DOHH2 (cell line): Measurements from ENCODE around the gene ZFR.

Source experiments
- H3F3A ChIP-seq: fragments of 200-600 bp; sonication (generic), shearing (Covaris generic); 2 replicates; pipeline ENCODE4 v1.6.0; 2016; ENCODE audit warnings: antibody characterized with exemption, mild to moderate bottlenecking; ENCODE audit not compliant: control insufficient read depth, insufficient read depth
- H3K27ac ChIP-seq: fragments of 200-600 bp; sonication (generic); 2 replicates; pipeline ENCODE4 v1.5.1; 2014; ENCODE audit warnings: low read depth, mild to moderate bottlenecking, low read length, moderate library complexity
- H3K27me3 ChIP-seq: fragments of 200-600 bp; sonication (generic); 2 replicates; pipeline ENCODE4 v1.6.1; 2014; ENCODE audit warnings: mild to moderate bottlenecking, low read length, mixed read lengths; ENCODE audit not compliant: control insufficient read depth
- H3K36me3 ChIP-seq: fragments of 200-600 bp; sonication (generic); 2 replicates; pipeline ENCODE4 v1.6.1; 2014; ENCODE audit warnings: mild to moderate bottlenecking, low read length, moderate library complexity, mixed read lengths; ENCODE audit not compliant: control insufficient read depth
- H3K4me1 ChIP-seq: fragments of 200-600 bp; sonication (generic); 2 replicates; pipeline ENCODE4 v1.6.1; 2014; ENCODE audit warnings: mild to moderate bottlenecking, low read length, mixed read lengths; ENCODE audit not compliant: control insufficient read depth
- H3K4me2 ChIP-seq: fragments of 200-600 bp; sonication (generic); 2 replicates; pipeline ENCODE4 v1.6.0; 2014; ENCODE audit warnings: mild to moderate bottlenecking, low read length, moderate library complexity
- H3K4me3 ChIP-seq: fragments of 200-600 bp; sonication (generic); 2 replicates; pipeline ENCODE4 v1.5.1; 2014; ENCODE audit warnings: mild to moderate bottlenecking, low read length, mixed read lengths
- H3K79me2 ChIP-seq: fragments of 200-600 bp; sonication (generic); 2 replicates; pipeline ENCODE4 v1.6.1; 2014; ENCODE audit warnings: mild to moderate bottlenecking, low read length, mixed read lengths; ENCODE audit not compliant: control insufficient read depth
- H3K9me2 ChIP-seq: fragments of 200-600 bp; sonication (generic); replicated peaks from 2 replicates; pipeline ENCODE4 v1.6.1; 2014; ENCODE audit warnings: mild to moderate bottlenecking, low read length, mixed read lengths; ENCODE audit not compliant: control insufficient read depth
- H3K9me3 ChIP-seq: fragments of 200-600 bp; sonication (generic); 2 replicates; pipeline ENCODE4 v1.6.1; 2014; ENCODE audit warnings: antibody characterized with exemption, low read length, mixed read lengths; ENCODE audit not compliant: control insufficient read depth, insufficient read depth
- H4K20me1 ChIP-seq: fragments of 200-600 bp; sonication (generic); 2 replicates; pipeline ENCODE4 v1.6.0; 2014; ENCODE audit warnings: low read depth, mild to moderate bottlenecking, antibody characterized with exemption, low read length, moderate library complexity; ENCODE audit not compliant: control insufficient read depth, insufficient read depth
- CTCF ChIP-seq: fragments of 200-600 bp; sonication (generic); IDR thresholded peaks from one replicate; pipeline ENCODE4 v1.5.1; 2014; ENCODE audit warnings: antibody characterized with exemption, mild to moderate bottlenecking, low read depth, low read length; ENCODE audit not compliant: poor library complexity, severe bottlenecking
- EZH2phosphoT487 ChIP-seq: fragments of 200-600 bp; sonication (generic); IDR thresholded peaks from 2 replicates; pipeline ENCODE4 v1.6.1; 2017; ENCODE audit warnings: borderline replicate concordance, mild to moderate bottlenecking, antibody characterized with exemption, low read length, moderate library complexity, mixed read lengths

ZFR gene

GRCh38 chr5:32487424-32487823 is 42.9 kb upstream of the ZFR start:
- no peak overlapping the region for H3K4me2 ChIP-seq
- no peaks in the 10 kb centered on the region for H3F3A ChIP-seq
- no peaks in the 10 kb centered on the region for H3K36me3 ChIP-seq
- H3K4me1 ChIP-seq: no peaks in the 10 kb centered on the region
- peaks cover 12% of the 10 kb centered on the region for H3K27me3 ChIP-seq
- no peaks in the 10 kb centered on the region for H4K20me1 ChIP-seq
- TF ChIP-seq EZH2phosphoT487 (no peak), CTCF (no peak)
- H3K79me2 ChIP-seq: no peaks in the 10 kb centered on the region
- H3K9me3 ChIP-seq: no peaks in the 10 kb centered on the region
- no peak overlapping the region for H3K4me3 ChIP-seq
- H3K9me2 ChIP-seq: no peaks in the 10 kb centered on the region
- no peak overlapping the region for H3K27ac ChIP-seq

- Histone ChIP-seq H3K9me2 (no peaks in the 10 kb centered on the region), H3K4me2 (no peak overlapping the region), H3K36me3 (no peaks in the 10 kb centered on the region), H3F3A (no peaks in the 10 kb centered on the region), H3K27me3 (peaks cover 12% of the 10 kb centered on the region), H4K20me1 (no peaks in the 10 kb centered on the region), H3K4me1 (no peaks in the 10 kb centered on the region), H3K9me3 (no peaks in the 10 kb centered on the region), H3K4me3 (no peak overlapping the region), H3K27ac (no peak overlapping the region), H3K79me2 (no peaks in the 10 kb centered on the region)
- TF ChIP-seq EZH2phosphoT487: no peak
- no peak for TF ChIP-seq CTCF
Measured at GRCh38 chr5:32487008-32487407, 42.5 kb upstream of the ZFR start.

GRCh38 chr5:32482193-32482592 is 37.7 kb upstream of the ZFR start:
- H3K27me3 ChIP-seq: no peaks in the 10 kb centered on the region
- H3K4me2 ChIP-seq: no peak overlapping the region
- H4K20me1 ChIP-seq: no peaks in the 10 kb centered on the region
- no peak overlapping the region for H3K27ac ChIP-seq
- H3F3A ChIP-seq: no peaks in the 10 kb centered on the region
- H3K79me2 ChIP-seq: no peaks in the 10 kb centered on the region
- no peak for TF ChIP-seq CTCF
- TF ChIP-seq EZH2phosphoT487: no peak
- no peaks in the 10 kb centered on the region for H3K9me3 ChIP-seq
- H3K4me3 ChIP-seq: no peak overlapping the region
- no peaks in the 10 kb centered on the region for H3K4me1 ChIP-seq
- no peaks in the 10 kb centered on the region for H3K9me2 ChIP-seq
- no peaks in the 10 kb centered on the region for H3K36me3 ChIP-seq

GRCh38 chr5:32479096-32479495 is 34.6 kb upstream of the ZFR start:
- H3K79me2 ChIP-seq: no peaks in the 10 kb centered on the region
- no peaks in the 10 kb centered on the region for H3K27me3 ChIP-seq
- H3F3A ChIP-seq: no peaks in the 10 kb centered on the region
- H4K20me1 ChIP-seq: no peaks in the 10 kb centered on the region
- no peak overlapping the region for H3K4me3 ChIP-seq
- TF ChIP-seq EZH2phosphoT487: no peak
- no peak for TF ChIP-seq CTCF
- no peak overlapping the region for H3K4me2 ChIP-seq
- H3K4me1 ChIP-seq: no peaks in the 10 kb centered on the region
- no peaks in the 10 kb centered on the region for H3K36me3 ChIP-seq
- no peak overlapping the region for H3K27ac ChIP-seq
- no peaks in the 10 kb centered on the region for H3K9me3 ChIP-seq
- no peaks in the 10 kb centered on the region for H3K9me2 ChIP-seq
